Putamen (tissue), 1 donor: ENCODE data around the gene SPAG16.

ENCODE experiments used
- DNase-seq: peaks from one replicate; pipeline ENCODE4 v3.0.0-alpha.2; 2016; ENCODE audit warnings: low spot score

The SPAG16 gene

GRCh38 chr2:214265991-214266489, 981.8 kb downstream of the SPAG16 start:
- no peak for DNase-seq

DNA sequence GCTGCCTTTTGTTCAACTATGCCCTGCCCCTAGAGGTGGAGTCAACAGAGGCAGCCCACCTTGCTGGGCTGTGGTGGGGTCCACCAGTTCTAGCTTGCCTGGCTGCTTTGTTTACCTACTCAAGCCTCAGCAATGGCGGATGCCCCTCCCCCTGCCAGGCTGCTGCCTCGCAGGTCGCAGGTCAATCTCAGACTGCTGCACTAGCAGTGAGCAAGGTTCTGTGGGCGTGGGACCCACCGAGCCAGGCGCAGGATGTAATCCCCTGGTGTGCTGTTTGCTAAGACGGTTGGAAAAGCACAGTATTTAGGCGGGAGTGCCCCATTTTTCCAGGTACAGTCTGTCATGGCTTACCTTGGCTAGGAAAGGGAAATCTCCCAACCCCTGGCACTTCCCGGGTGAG, 993.6 kb downstream of the SPAG16 start:
- DNase-seq = no peak

DNA sequence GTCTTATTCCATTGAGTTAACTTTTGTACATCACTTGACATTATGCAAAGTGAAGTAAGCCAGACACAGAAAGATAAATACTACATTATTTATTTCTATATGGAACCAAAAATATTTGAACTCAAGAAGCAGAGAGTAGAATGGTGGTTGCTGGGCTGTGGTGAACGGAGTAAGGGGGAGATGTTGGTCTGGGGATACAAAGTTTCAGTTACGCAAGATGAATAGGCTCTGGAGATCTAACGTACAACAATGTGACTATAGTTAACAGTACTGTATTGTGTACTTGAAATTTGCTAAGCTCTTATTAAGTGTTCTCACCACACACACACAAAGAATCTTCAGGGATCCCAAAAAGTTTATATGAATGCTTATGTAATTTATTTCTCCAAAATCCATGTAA, 1001.7 kb downstream of the SPAG16 start:
- no peak for DNase-seq

GRCh38 chr2:214293593-214293992, 1009.3 kb downstream of the SPAG16 start:
- DNase-seq = no peak

- no peak for DNase-seq
Measured at GRCh38 chr2:214294426-214294825, 1010.2 kb downstream of the SPAG16 start.

DNA sequence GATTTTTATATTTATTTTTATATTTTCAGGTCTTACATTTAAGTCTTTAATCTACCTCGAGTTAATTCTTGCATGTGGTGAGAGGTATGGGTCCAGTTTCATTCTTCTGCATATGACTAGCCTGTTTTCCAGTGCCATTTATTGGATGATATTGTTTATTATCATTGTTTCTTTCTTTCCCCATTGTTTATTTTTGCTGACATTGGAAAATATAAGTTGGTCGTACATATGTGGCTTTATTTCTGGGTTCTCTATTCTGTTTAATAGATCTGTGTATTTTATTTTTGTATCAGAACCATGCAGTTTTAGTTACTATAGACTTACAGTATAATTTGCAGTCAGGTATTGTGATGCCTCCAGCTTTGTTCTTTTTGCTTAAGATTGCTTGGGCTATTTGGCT, 1013.2 kb downstream of the SPAG16 start:
- DNase-seq = no peak

DNA sequence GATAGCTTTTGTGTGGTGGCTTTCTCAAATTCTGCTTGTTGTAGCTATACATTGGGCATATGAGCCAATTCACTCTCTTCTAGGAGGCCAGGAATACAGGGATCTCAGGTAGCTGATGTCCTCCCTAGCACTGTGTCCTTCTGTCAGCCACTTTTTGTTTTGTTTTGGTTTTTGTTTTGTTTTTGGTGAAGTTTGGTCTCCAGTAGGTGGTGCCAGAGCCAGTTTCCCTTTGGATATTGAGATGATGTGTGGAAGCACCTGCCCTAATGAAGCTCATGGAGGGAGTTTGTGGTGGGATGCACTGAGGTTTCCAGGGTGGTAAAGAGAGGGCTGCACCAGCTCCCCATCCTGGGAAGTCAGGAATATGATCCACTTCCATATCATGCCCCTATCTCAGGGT, 1026.1 kb downstream of the SPAG16 start:
- DNase-seq = no peak

DNA sequence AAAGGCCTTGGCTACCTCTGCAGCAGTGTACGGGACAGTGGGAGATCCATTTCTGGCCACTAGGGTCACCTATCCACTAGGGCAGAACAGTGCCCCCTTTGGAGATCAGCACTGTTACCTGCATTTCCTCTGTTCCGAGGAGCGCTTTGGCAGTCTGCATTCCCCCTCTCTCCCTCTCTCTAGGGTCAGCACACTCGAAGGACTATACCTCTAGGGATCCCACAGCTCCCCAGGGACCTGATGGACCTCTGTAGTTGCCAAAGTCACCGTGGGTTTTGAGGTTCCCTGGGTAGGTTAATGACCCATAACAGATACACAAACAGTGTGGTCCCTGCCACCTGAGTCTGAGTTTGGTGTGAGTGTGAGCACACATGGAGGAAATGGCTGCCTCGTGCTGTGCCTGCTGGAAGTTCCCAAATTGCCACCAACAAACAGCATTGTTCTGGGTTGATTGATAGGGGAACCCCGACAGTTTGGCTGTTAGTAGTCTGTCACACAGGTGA, 1026.8 kb downstream of the SPAG16 start:
- DNase-seq = no peak

GRCh38 chr2:214311931-214312749, 1027.9 kb downstream of the SPAG16 start:
- DNase-seq = no peak

GRCh38 chr2:214315324-214315723, 1031.1 kb downstream of the SPAG16 start:
- no peak for DNase-seq

DNA sequence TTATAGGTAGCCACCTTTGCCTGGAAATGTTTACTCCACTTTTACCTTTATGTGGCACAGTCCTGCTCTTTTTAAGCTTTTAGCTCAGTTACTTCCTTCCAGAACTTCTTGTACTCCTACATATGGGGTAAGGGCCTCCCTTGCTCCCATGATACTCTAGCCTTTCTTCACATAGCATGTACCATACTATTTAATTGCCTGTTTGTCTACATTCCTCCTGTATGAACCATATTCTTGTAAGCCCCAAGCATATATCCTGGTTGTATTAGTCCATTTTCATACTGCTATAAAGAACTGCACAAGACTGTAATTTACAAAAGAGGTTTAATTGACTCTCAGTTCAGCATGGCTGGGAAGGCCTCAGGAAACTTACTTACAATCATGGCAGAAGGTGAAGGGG, 1035.9 kb downstream of the SPAG16 start:
- DNase-seq = no peak

DNA sequence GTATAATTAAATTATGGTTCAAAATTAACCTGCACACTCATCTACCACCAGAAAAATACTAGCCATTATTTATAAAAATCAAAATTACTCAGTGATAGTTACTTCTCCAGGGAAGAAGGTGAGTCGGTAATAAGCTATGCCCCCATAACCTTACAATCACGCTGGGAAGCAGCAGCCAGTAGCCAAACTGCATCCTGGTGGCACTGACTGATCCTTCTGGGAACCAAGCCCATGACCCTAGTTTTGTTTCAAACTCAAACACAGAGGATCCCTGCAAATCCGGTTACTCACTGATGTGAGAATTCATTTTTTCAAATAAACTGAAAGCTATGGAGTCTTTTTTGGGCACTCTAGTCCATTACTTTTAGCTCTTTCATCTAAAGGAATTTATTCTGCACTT, 1038.4 kb downstream of the SPAG16 start:
- no peak for DNase-seq

DNA sequence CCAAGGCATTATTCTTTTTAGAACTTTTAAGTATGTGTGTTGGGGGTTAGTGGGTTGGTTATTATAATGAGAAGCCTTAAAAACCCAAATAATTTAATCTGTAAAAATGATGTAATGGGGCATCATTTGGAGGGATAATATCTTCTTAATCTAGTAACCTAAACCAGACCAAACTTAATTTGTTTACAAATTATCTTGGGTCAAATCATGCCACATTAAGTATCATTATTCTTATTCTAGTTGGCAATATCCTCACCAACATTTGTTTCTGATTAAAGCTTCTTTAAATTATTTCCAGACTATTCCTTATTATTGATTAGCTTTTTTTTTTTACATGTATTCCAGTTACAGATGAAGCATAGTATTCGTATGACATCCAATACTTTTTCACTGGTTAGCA, 1041.1 kb downstream of the SPAG16 start:
- no peak for DNase-seq

DNA sequence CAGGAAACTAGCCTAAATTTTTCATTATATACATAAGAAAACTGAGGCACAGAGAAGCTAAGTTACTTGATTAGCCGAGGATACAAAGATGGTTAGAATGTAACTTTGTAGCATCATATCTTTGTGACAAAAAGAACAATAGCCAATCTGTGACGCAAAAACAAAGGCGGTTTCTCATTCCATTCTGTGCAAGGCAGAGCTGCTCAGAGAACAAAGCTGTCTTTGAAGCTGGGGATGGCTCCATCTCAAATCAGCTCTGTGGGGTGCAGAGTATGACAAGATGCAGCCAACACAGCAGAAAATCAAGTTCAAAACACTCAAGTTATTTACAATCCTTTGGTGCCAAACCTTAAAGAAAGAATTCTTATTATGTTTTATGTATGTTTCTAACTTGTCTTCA, 1044.7 kb downstream of the SPAG16 start:
- peak; percentile 98 for DNase-seq

DNA sequence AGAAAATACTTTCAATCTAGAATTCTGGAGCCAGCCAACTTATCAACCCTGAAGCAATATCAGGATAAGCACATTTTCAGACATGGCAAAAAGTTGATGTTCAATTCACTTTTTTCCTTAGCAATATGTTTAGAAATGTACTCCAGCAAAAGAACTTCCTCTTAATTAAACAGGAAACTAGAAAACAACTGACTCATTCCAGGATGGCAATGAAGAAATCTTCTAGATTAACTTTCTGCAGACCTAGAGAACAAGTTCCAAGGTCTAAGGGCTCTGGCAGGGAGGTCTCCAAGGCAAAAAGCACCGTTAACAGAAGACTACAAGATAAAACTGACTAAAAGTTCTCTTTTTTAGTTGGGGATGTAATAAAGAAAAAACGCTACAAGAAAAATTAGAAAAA, 1057.4 kb downstream of the SPAG16 start:
- DNase-seq = no peak

- DNase-seq = no peak
Measured at GRCh38 chr2:214358506-214358905, 1074.2 kb downstream of the SPAG16 start.

DNA sequence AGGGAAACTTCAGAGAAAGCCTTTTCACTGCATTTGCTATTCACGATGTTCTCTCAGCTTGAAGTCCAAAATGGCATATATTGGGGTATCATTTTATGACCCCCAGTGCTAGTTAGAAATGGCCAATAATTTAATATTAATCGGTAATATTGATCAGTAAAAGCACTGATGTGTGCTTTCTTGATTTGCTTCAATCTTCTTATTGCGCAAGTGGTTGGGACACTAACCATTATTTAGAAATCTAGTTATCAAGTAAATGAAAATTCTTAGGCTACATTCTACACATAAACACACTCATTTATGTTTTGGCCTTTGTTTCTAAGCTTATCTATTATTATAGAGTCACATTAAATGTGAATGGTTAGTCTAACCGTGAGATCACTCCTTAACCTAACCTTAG, 1076.9 kb downstream of the SPAG16 start:
- DNase-seq = no peak

GRCh38 chr2:214365549-214365948, 1081.3 kb downstream of the SPAG16 start:
- DNase-seq = no peak

- no peak for DNase-seq
Measured at GRCh38 chr2:214367171-214367570, 1082.9 kb downstream of the SPAG16 start.

DNA sequence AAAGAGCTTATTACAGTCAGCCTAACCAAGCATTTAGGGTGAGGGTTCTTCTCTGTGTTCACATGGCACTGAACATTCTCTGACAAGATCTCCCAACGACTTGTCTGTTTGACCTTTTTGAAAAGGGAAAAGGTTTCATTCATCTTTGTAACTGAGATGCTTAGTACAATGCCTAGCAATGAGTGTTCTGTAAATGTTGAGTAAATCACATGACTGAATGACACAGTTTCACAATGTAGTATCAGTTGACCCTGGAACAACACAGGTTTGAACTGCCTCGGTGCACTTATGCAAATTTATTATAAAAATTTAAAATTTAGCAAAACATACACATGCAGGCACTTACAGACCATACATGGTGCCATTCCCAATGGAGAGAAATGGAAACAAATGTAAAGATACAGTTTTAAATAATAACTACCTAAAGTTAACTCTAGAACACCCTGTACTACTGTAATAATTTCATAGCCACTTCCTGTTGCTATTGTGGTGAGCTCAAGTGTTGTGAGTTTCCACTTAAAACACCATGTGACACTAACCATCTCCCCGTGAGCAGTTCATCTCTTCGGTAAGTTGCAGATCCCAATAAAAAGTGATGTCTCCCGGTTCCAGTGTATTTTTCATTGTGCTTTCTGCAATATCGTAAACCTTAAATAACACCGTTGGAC, 1092.5 kb downstream of the SPAG16 start:
- no peak for DNase-seq

- DNase-seq = no peak
Measured at GRCh38 chr2:214377286-214377624, 1093.0 kb downstream of the SPAG16 start.

DNA sequence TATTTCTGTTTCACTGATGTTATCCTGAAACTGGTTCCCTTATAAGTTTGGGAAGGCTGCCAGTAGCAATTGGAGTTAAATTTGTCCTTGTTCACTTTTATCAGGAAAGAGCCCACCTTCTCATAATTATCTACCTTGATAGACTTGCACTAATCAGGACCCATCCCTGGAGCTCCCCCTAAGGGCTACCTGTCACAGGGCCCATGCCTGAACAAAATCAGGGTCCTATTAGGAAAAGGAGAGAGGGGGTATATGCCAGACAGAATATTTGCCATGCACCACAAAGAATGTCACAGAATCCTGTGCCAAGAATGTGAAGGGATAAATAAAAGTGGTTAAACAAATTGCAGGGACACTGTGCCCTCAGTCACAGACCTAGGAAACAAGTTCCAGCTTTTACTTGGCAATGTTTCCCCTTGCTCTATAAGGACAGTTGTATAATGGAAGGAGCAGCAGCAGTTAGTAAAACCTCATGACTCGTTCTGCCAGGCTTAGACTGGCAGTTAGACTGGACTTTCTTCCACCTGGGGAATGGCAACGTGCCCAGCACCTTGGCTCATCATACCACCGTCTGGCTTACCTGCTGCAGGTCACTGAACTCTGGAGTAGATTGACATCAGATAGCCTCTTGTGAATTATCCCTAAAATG, 1094.3 kb downstream of the SPAG16 start:
- DNase-seq = no peak

DNA sequence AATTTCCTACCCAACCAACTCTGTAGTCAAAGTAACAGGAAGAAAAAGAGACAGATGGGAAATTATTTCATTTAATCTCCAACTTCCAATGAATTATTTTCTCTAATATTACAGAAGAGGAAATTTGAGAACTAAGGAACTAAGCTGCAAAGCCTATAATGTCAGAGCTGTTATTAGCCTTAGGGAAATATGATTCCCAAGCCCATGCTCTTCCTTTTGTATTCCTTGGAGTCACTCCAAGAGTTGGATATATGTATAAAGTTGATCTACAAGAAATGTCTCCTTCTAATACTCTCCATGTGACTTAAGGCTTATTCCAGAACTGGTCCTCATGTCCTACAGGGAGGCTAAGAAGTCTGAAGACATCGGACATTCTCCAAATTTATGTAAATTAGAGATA, 1095.0 kb downstream of the SPAG16 start:
- DNase-seq = no peak
